ENCODE data around the gene GLS.

The GLS gene

GRCh38 chr2:190997526-190998113, 117.0 kb downstream of the GLS start:
- DNase-seq = no peak

GRCh38 chr2:190999058-190999457, 118.4 kb downstream of the GLS start:
- no peak for DNase-seq

- DNase-seq = no peak
These were observed 119.5 kb downstream of the GLS start for GRCh38 chr2:190999949-191000665.

GRCh38 chr2:191001032-191001431, 120.4 kb downstream of the GLS start:
- no peak for DNase-seq

- DNase-seq = no peak
These were observed 121.0 kb downstream of the GLS start for GRCh38 chr2:191001624-191002023.

GRCh38 chr2:191003405-191004309, 123.0 kb downstream of the GLS start:
- DNase-seq = no peak

- DNase-seq = no peak
These were observed 125.7 kb downstream of the GLS start for GRCh38 chr2:191006297-191006696.

GRCh38 chr2:191006997-191007783, 126.6 kb downstream of the GLS start:
- DNase-seq = no peak

GRCh38 chr2:191008286-191008685, 127.7 kb downstream of the GLS start:
- DNase-seq = no peak

- DNase-seq = no peak
These were observed 129.1 kb downstream of the GLS start for GRCh38 chr2:191009541-191010374.

- DNase-seq = no peak
These were observed 130.6 kb downstream of the GLS start for GRCh38 chr2:191010887-191011885.

GRCh38 chr2:191012346-191012745, 131.7 kb downstream of the GLS start:
- no peak for DNase-seq

- DNase-seq = no peak
These were observed 132.4 kb downstream of the GLS start for GRCh38 chr2:191012845-191013681.

- no peak for DNase-seq
These were observed 133.0 kb downstream of the GLS start for GRCh38 chr2:191013682-191013931.

- peak; percentile 96 for DNase-seq
These were observed 133.5 kb downstream of the GLS start, which contains the start of gene STAT1 for GRCh38 chr2:191013932-191014652. Gene STAT1, minus strand, starts transcription at chr2:191014171. Its CDS starts 4,168 bp downstream, at chr2:191010003.

GRCh38 chr2:191014653-191015020, 134.0 kb downstream of the GLS start:
- DNase-seq = no peak

Measured in femur (tissue), 1 donor.